ENCODE data around the gene RASGRF1. TPM values are rescaled to one million over a fixed set of nuclear protein-coding genes. Genes with fewer than 3 reads are reported as not detected.
"Not testable (repeated sequence)": the region's sequence is repeated elsewhere in the genome, so short reads cannot be mapped to it uniquely, and the experiment has no call there.

The RASGRF1 gene
- total and polyA plus RNA-seq, 12 donors: under 0.01 to 0.86 (median 0.37) TPM; not detected in 9

- Histone ChIP-seq H3K27me3 (no peaks in the 10 kb centered on the region), H3K36me3 (peaks cover 0 to 89% (median 20%) of the 10 kb centered on the region in 9 donors), H3K4me3 (no peak overlapping the region), H3K27ac (no peak overlapping the region), H3K4me1 (peaks cover under 1 to 32% (median 13%) of the 10 kb centered on the region in 9 donors), H3K9me3 (no peaks in the 10 kb centered on the region)
- intact Hi-C loops (cut with DNase I): no loop called here
- 93 to 94% methylated on average over 14 of the region's 14 CpGs for WGBS, 2 donors
- no peak for TF ChIP-seq CTCF (IDR thresholded peaks at IDR 0.05)
- DNase-seq (no peak), ATAC-seq (no peak)
These were observed 161.9 kb downstream of the RASGRF1 start for GRCh38 chr15:78928616-78929093.

- intact Hi-C loops (cut with DNase I); H3K27ac ChIP-seq; H3K9me3 ChIP-seq; DNase-seq; H3K27me3 ChIP-seq; ATAC-seq; H3K4me3 ChIP-seq: not testable (repeated sequence)
- Histone ChIP-seq H3K4me1 (peaks cover 0 to 27% (median 8%) of the 10 kb centered on the region in 9 donors), H3K36me3 (peaks cover 0 to 89% (median 24%) of the 10 kb centered on the region in 9 donors)
- WGBS, 2 donors: 96 to 98% methylated on average over 13 to 14 of the region's 14 CpGs
These were observed 162.4 kb downstream of the RASGRF1 start for GRCh38 chr15:78928176-78928575.

- ATAC-seq (no peak), DNase-seq (no peak)
- WGBS, 2 donors: 91% methylated on average over 17 of the region's 17 CpGs
- intact Hi-C loops (cut with DNase I): no loop called here
- no peak overlapping the region for H3K4me3 ChIP-seq
- H3K4me1 ChIP-seq: peaks cover 0 to 19% (median 6%) of the 10 kb centered on the region in 9 donors
- H3K9me3 ChIP-seq: no peaks in the 10 kb centered on the region
- no peak overlapping the region for H3K27ac ChIP-seq
- H3K36me3 ChIP-seq: peaks cover 0 to 95% (median 27%) of the 10 kb centered on the region in 9 donors
- H3K27me3 ChIP-seq: no peaks in the 10 kb centered on the region
- no peak for TF ChIP-seq CTCF (IDR thresholded peaks at IDR 0.05)
These were observed 163.3 kb downstream of the RASGRF1 start for GRCh38 chr15:78927077-78927790.

GRCh38 chr15:78925956-78926743 lies 164.4 kb downstream of the RASGRF1 start:
- ATAC-seq: peak in 1 of 8 donors; percentile 12
- Histone ChIP-seq H3K27me3 (no peaks in the 10 kb centered on the region), H3K4me3 (no peak overlapping the region), H3K36me3 (peaks cover 0 to 95% (median 38%) of the 10 kb centered on the region in 9 donors), H3K4me1 (peaks cover 0 to 14% (median 1%) of the 10 kb centered on the region in 9 donors), H3K9me3 (no peaks in the 10 kb centered on the region), H3K27ac (no peak overlapping the region)
- WGBS, 2 donors: 93 to 95% methylated on average over 5 of the region's 5 CpGs
- intact Hi-C loops (cut with DNase I): no loop called here
- DNase-seq: no peak
- no peak for TF ChIP-seq CTCF (IDR thresholded peaks at IDR 0.05)

Measured in heart right ventricle (tissue), 16 donors.